Measurements from ENCODE around the gene LRP8. TPM values are rescaled to one million over a fixed set of nuclear protein-coding genes. Genes with fewer than 3 reads are reported as not detected.

The LRP8 gene
- total RNA-seq, 1 experiment from 2014 or later: 69.5 TPM

GRCh38 chr1:53276902-53277281, 51.0 kb downstream of the LRP8 start (continued):
- TF ChIP-seq, protein P1, sequence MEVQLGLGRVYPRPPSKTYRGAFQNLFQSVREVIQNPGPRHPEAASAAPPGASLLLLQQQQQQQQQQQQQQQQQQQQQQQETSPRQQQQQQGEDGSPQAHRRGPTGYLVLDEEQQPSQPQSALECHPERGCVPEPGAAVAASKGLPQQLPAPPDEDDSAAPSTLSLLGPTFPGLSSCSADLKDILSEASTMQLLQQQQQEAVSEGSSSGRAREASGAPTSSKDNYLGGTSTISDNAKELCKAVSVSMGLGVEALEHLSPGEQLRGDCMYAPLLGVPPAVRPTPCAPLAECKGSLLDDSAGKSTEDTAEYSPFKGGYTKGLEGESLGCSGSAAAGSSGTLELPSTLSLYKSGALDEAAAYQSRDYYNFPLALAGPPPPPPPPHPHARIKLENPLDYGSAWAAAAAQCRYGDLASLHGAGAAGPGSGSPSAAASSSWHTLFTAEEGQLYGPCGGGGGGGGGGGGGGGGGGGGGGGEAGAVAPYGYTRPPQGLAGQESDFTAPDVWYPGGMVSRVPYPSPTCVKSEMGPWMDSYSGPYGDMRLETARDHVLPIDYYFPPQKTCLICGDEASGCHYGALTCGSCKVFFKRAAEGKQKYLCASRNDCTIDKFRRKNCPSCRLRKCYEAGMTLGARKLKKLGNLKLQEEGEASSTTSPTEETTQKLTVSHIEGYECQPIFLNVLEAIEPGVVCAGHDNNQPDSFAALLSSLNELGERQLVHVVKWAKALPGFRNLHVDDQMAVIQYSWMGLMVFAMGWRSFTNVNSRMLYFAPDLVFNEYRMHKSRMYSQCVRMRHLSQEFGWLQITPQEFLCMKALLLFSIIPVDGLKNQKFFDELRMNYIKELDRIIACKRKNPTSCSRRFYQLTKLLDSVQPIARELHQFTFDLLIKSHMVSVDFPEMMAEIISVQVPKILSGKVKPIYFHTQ (CRISPR knock-in tag; IDR thresholded peaks at IDR 0.05): no peak
- TF ChIP-seq FOXP1 (CRISPR knock-in tag; IDR thresholded peaks at IDR 0.05; ENCODE audit: borderline replicate concordance): no peak
- TF ChIP-seq HMGXB4 (CRISPR knock-in tag; IDR thresholded peaks at IDR 0.05): no peak
- TF ChIP-seq, protein P2, sequence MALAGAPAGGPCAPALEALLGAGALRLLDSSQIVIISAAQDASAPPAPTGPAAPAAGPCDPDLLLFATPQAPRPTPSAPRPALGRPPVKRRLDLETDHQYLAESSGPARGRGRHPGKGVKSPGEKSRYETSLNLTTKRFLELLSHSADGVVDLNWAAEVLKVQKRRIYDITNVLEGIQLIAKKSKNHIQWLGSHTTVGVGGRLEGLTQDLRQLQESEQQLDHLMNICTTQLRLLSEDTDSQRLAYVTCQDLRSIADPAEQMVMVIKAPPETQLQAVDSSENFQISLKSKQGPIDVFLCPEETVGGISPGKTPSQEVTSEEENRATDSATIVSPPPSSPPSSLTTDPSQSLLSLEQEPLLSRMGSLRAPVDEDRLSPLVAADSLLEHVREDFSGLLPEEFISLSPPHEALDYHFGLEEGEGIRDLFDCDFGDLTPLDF (CRISPR knock-in tag; IDR thresholded peaks at IDR 0.05): no peak
- TF ChIP-seq ETV6 (CRISPR knock-in tag; IDR thresholded peaks at IDR 0.05): no peak
- TF ChIP-seq, protein P3, sequence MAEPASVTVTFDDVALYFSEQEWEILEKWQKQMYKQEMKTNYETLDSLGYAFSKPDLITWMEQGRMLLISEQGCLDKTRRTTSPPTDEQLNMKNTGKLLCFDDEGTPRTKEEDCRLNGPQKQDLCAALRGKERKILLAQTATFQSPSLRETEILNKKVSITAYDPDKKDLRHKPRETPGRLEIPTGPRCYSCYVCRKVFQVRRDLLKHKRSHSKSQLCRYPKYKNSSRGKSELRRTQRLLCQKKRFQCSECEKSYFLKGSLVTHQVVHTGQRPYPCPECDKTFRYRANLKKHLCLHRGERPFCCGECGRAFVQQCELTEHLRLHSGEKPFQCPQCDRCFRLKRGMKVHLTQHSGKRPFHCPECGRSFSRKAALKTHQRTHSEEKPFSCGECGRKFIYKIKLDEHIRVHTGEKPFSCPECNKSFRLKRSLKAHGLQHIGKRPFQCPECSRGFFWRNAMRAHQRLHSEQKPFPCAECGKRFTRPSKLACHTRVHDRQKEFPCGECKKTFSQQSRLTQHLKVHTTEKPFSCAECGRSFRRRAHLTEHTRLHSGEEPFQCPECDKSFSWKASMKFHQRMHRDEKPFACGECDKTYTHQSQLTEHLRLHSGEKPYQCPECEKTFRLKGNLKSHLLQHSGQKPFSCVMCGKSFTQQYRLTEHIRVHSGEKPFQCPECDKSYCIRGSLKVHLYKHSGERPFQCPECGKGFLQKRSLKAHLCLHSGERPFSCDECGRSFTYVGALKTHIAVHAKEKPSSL (CRISPR knock-in tag; conservative IDR thresholded peaks at IDR 0.05): no peak
- TF ChIP-seq MAX (CRISPR knock-in tag; IDR thresholded peaks at IDR 0.05): no peak
- TF ChIP-seq, protein P4, sequence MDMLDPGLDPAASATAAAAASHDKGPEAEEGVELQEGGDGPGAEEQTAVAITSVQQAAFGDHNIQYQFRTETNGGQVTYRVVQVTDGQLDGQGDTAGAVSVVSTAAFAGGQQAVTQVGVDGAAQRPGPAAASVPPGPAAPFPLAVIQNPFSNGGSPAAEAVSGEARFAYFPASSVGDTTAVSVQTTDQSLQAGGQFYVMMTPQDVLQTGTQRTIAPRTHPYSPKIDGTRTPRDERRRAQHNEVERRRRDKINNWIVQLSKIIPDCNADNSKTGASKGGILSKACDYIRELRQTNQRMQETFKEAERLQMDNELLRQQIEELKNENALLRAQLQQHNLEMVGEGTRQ (CRISPR knock-in tag; IDR thresholded peaks at IDR 0.05): no peak
- TF ChIP-seq, protein P5, sequence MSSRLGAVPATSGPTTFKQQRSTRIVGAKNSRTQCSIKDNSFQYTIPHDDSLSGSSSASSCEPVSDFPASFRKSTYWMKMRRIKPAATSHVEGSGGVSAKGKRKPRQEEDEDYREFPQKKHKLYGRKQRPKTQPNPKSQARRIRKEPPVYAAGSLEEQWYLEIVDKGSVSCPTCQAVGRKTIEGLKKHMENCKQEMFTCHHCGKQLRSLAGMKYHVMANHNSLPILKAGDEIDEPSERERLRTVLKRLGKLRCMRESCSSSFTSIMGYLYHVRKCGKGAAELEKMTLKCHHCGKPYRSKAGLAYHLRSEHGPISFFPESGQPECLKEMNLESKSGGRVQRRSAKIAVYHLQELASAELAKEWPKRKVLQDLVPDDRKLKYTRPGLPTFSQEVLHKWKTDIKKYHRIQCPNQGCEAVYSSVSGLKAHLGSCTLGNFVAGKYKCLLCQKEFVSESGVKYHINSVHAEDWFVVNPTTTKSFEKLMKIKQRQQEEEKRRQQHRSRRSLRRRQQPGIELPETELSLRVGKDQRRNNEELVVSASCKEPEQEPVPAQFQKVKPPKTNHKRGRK (CRISPR knock-in tag; IDR thresholded peaks at IDR 0.05; ENCODE audit: borderline replicate concordance): no peak
- no peak for TF ChIP-seq TEAD1 (CRISPR knock-in tag; IDR thresholded peaks at IDR 0.05)
- TF ChIP-seq CREM (CRISPR knock-in tag; IDR thresholded peaks at IDR 0.05): no peak
- no peak for TF ChIP-seq NR2C2 (CRISPR knock-in tag; IDR thresholded peaks at IDR 0.05)

- Mint-ChIP-seq H3K27me3 (ENCODE audit: low read depth) (no peaks in the 10 kb centered on the region), H3K36me3 (peaks cover 64% of the 10 kb centered on the region), H3K9me3 (no peaks in the 10 kb centered on the region), H3K4me1 (no peaks in the 10 kb centered on the region), H3K4me3 (no peak overlapping the region), H3K27ac (no peak overlapping the region)
- DNase-seq (ENCODE audit: low spot score) (no peak), ATAC-seq (peak; percentile 12; the same call in 1 of the 2 replicates)
- POLR2A ChIA-PET: interaction anchor here (0.6 to 1.3 kb wide), 2 partner anchors 13 to 465 kb away, joined by 3 to 5 read pairs; no protein-coding TSS in a partner anchor
- no peak for TF ChIP-seq EMX1 (CRISPR knock-in tag; IDR thresholded peaks at IDR 0.05)
- no peak for TF ChIP-seq MXD4 (CRISPR knock-in tag; IDR thresholded peaks at IDR 0.05; ENCODE audit: borderline replicate concordance)
- CTCF ChIA-PET: interaction anchor here (0.6 to 0.9 kb wide), 4 partner anchors 15 to 121 kb away, joined by 3 to 4 read pairs (median 4); no protein-coding TSS in a partner anchor
These were observed 51.5 kb downstream of the LRP8 start for GRCh38 chr1:53276153-53276901.
